ENCODE results near the gene RBM47.
"Not testable (repeated sequence)": the region's sequence is repeated elsewhere in the genome, so short reads cannot be mapped to it uniquely, and the experiment has no call there.

Gene RBM47

GRCh38 chr4:40585201-40585799, 44.4 kb downstream of the RBM47 start:
- DNase-seq, result no peak

DNA sequence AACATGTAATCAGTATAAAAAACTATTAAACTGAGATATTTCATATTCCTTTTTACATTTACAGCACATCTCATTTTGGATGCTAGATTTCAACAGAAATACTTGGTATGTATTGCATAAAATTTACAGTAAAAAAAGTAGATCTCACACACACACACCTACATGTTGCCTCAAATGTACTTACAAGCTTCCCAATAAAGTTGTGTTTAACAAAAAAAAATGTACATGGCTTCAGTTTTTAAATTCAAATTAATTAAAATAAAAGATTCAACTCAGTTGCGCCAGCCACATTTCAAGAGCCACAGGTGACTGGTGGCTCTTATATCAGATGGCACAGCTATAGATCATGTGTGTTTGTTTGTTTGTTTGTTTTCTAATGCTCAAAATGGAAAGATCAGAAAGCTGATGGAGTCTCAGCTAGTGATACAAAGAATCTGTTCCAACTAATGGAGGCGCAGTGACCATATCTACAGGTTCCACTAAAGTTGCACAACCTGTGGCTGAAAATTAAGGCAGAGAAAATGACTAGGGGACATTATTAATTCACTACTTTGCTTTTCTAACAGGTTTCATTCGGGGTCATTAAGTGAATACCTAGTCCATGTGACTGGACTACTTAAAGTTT, 45.0 kb downstream of the RBM47 start:
- DNase-seq, result no peak

DNA sequence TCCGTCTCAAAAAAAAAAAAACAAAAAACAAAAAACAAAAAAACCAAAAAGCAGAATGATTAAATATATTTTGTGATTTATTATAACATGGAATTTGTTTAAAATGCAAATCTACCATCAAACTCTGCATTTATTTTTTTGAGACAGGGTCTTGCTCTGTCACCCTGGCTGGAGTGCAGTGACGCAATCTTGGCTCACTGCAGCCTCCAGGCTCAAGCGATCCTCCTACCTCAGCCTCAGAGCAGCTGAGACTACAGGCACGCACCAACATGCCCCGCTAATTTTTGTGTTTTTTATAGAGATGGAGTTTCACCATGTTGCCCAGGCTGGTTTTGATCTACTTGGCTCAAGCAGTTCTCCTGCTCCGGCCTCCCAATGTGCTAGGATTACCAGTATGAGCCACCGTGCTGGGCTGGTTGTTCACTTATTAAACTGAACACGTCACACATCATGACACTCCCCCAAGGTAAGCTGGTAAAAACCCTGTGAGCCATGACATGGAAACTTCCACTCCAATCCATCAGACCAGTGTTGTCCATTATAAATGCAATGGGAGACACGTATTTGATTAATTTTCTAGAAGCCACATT, 45.7 kb downstream of the RBM47 start:
- no peak for DNase-seq

DNA sequence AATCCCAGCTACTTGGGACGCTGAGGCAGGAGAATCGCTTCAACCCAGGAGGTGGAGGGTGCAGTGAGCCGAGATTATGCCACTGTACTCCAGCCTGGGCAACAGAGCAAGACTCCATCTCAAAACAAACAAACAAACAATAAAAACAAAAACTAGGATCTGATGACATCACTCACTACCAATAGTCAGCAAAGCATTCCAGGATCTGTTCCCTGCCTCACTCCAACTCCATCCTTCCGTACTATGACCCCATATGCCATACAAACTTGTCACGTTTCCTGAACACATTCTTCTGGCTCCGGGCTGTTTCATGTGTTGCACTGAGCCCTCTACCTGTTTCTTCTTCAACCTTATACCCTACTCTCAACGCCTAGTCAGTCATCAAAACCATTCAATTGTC, 47.3 kb downstream of the RBM47 start:
- DNase-seq, result no peak

- no peak for DNase-seq
These were observed 48.2 kb downstream of the RBM47 start for GRCh38 chr4:40581254-40582140.

DNA sequence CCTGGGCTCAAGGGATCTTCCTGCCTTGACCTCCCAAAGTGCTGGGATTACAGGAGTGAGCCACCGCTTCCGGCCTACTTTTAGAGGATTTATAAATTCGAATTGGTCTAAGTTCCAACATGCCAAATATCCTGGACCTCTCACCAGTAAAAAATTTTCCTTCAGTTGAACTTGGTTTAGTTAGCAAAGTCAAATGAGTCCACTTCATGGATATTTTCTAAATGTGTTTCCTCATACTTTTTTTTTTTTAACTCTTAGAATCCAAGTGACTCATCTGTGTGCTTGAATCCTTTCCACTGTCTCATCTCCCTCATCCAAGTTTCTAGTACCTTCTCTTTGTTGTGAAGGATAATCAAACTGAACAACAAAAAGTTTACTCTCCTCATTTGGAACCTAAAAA, 49.7 kb downstream of the RBM47 start:
- no peak for DNase-seq

GRCh38 chr4:40577588-40578253, 51.9 kb downstream of the RBM47 start:
- DNase-seq, result no peak

GRCh38 chr4:40576651-40577480, 52.8 kb downstream of the RBM47 start:
- DNase-seq, result peak; percentile 70

GRCh38 chr4:40575846-40576245, 53.8 kb downstream of the RBM47 start:
- no peak for DNase-seq

DNA sequence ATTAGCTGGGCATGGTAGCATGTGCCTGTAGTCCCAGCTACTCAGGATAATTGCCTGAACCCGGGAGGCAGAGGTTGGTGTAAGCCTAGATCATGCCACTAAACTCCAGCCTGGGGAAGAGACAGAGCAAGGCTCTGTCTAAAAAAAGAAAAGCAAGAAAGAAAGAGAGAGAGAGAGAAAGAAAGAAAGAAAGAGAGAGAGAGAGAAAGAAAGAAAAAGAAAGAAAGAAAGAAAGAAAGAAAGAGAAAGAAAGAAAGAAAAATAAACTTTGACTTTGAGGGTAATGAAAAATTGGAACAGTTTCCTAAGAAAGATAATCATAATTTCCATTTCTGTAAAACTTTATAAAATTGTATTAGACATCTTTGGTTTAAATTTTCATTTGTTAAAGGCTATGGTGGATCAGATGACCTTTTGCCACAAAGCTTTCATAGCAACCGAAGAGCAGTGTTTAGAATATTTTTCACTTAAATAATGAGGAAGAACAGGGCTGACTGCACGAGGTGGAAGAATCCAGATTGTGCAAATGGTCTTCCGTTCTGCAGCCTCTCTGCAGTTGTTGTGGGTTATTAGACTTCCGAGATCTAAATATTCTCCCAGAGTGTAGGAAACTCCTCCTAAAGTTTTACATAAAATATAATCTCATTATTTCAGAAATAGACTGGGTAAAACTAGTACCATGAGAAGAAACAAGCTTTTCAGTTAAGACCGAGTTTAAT, 55.9 kb downstream of the RBM47 start:
- no peak for DNase-seq

GRCh38 chr4:40572692-40573310, 56.9 kb downstream of the RBM47 start:
- no peak for DNase-seq

DNA sequence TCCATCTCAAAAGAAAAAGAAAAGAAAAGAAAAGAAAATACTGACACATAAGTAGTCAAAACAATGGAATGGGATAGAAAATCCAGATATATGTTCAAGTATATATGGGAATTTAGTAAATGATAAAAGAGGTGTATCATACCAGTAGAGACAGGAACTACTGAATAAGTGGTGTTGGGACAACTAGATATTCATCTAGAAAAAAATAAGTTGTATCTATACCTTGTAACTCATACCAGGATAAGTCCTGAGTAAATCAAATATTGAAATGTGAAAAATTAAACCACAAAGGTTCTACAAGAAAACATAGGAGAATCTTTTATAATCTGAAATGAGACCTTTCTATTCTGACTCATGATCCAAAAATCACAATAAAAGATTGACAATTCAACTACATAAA, 58.5 kb downstream of the RBM47 start:
- DNase-seq, result no peak

DNA sequence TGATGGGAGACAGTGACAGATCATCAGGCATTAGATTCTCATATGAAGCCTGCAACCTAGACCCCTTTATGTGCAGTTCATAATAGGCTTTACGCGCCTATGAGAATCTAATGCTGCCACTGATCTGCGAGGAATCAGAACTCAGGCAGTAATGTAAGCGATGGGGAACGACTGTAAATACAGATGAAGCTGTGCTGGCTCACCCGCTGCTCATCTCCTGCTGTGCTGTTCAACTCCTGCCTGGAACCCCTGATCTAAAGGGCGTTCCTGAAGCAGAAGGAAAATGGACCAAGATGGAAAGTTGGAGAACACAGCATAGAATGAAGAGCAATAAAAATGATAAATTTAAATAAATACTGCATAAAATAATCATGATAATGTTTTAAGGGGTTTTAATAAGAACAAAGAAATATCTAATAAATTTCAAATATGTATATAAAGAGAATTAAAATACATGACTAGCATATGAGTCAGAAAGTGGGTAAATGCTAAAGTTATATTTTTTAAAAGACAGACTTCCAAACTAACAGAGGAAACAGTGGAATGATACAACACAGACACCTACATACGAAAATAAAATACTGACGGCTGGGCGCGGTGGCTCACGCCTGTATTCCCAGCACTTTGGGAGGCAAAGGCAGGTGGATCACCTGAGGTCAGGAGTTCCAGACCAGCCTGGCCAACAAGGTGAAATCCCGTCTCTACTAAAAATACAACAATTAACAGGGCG, 59.2 kb downstream of the RBM47 start:
- DNase-seq, result no peak

- DNase-seq, result peak; percentile 50
These were observed 64.7 kb downstream of the RBM47 start for GRCh38 chr4:40564815-40565483.

DNA sequence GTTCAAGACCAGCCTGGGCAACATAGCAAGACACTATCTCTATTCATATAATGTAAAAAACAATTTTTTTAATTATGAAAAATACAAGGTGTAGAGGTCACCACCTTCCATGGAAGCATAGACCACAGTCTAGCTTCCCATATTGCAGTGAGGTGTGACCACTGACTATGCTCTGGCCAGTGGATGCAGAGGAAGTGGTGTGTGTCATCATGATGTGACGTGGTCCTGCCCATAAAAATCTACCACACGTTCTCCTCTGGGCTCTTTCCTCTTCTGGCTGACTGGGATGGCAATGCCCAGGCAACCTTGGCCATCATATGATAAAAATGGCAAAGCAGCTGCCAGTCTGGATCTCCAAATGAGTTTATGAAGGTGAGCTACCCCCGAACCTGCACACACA, 65.7 kb downstream of the RBM47 start:
- DNase-seq, result no peak

- no peak for DNase-seq
These were observed 66.3 kb downstream of the RBM47 start for GRCh38 chr4:40563401-40563800.

- no peak for DNase-seq
These were observed 67.0 kb downstream of the RBM47 start for GRCh38 chr4:40562681-40563080.

DNA sequence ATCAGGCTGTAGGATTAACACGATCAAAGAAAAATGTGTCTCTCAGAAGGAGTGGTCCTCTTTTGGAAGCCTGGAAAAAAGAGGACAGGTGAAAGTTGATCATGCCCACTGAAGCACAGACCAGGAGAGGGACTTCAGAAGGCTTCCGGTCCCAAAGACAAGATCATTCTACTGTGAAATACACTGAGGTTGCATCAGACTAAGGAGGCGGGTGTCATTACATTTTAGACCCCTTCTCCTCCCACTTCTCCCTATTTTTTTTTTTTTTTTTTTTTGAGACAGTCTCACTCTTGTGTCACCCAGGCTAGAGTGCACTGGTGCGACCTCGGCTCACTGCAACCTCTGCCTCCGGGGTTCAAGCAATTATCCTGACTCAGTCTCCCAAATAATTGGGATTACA, 67.5 kb downstream of the RBM47 start:
- no peak for DNase-seq

GRCh38 chr4:40561543-40562177, 68.0 kb downstream of the RBM47 start:
- DNase-seq, result not testable (repeated sequence)
